GM12878 (cell line): ENCODE results near the gene YJU2. TPM values are rescaled to one million over a fixed set of nuclear protein-coding genes. Genes with fewer than 3 reads are reported as not detected.

Experiments
- ATAC-seq: fragments of 200-7000 bp; cut with Tn5 transposase; 3 replicates; pipeline ENCODE4 v1.9.1; 2020; ENCODE audit warnings: mild to moderate bottlenecking, moderate library complexity
- BruUV-seq: library from RNA; stranded (reverse); fragments of 400-500 nt; replicated peaks from 2 replicates; lab custom pipeline; 2021; lab: Mats Ljungman, UMichigan
- CTCF ChIA-PET: fragments of 300-600 bp; sonication (Branson Sonifier 250); formaldehyde crosslinking; extraction: SDS; loops from one replicate; lab custom pipeline; 2021; ENCODE audit warnings: inconsistent platforms; lab: Yijun Ruan, JAX
- POLR2A ChIA-PET: fragments of 350-600 bp; formaldehyde crosslinking; extraction: SDS; loops from one replicate; lab custom pipeline; 2021; ENCODE audit warnings: inconsistent platforms; lab: Charles Lee
- RAD21 ChIA-PET: fragments of 300-600 bp; sonication (Branson Sonifier 250); formaldehyde crosslinking; loops from one replicate; lab custom pipeline; 2023; ENCODE audit warnings: antibody characterized with exemption; ENCODE audit not compliant: unreplicated experiment; lab: Charles Lee
- SMC1A ChIA-PET: fragments of 300-600 bp; sonication (Branson Sonifier 250); formaldehyde crosslinking; loops from one replicate; lab custom pipeline; 2023; ENCODE audit not compliant: unreplicated experiment, uncharacterized antibody; lab: Charles Lee
- DNase-seq: peaks from one replicate; pipeline ENCODE4 v3.0.0-alpha.2; 2011; ENCODE audit warnings: low read depth, low spot score
- FAIRE-seq: peaks from 3 replicates; lab custom pipeline; 2011; peaks lifted over from hg19 to GRCh38; lab: Jason Lieb, UNC
- H2AFZ ChIP-seq: 2 replicates; pipeline ENCODE4 v1.6.0; 2011; ENCODE audit warnings: low read depth, low read length, control low read depth; ENCODE audit not compliant: control insufficient read depth
- H3K27ac ChIP-seq: 2 replicates; pipeline ENCODE4 v1.5.1; 2011; ENCODE audit warnings: control low read depth; ENCODE audit not compliant: control insufficient read depth, insufficient read depth
- H3K27me3 ChIP-seq, 2 experiments: replicated peaks in 1 of 2; 2 replicates each; pipeline versions ENCODE4 v1.6.0 to v1.6.1; 2011; ENCODE audit warnings: low read length in 1 of 2; ENCODE audit not compliant: control insufficient read depth in 2 of 2, insufficient read depth in 2 of 2
- H3K36me3 ChIP-seq, 2 experiments: 2 replicates each; pipeline ENCODE4 v1.5.1; 2011; ENCODE audit warnings: low read length in 1 of 2; ENCODE audit not compliant: control insufficient read depth in 2 of 2, insufficient read depth in 2 of 2
- H3K4me1 ChIP-seq: 2 replicates; pipeline ENCODE4 v1.6.1; 2011; ENCODE audit warnings: mild to moderate bottlenecking, low read length, moderate library complexity, mixed read lengths; ENCODE audit not compliant: control insufficient read depth, insufficient read depth
- H3K4me2 ChIP-seq: 2 replicates; pipeline ENCODE4 v1.6.0; 2011; ENCODE audit warnings: control low read depth; ENCODE audit not compliant: control insufficient read depth, insufficient read depth
- H3K4me3 ChIP-seq: fragments of 200-600 bp; sonication (generic); 2 replicates; pipeline ENCODE4 v1.5.1; 2016
- H3K79me2 ChIP-seq: 2 replicates; pipeline ENCODE4 v1.6.0; 2011; ENCODE audit warnings: low read length; ENCODE audit not compliant: control insufficient read depth, insufficient read depth
- H3K9ac ChIP-seq: 2 replicates; pipeline ENCODE4 v1.8.0; 2011; ENCODE audit warnings: low read length, control low read depth, mixed read lengths; ENCODE audit not compliant: control insufficient read depth, insufficient read depth
- H3K9me3 ChIP-seq: replicated peaks from 3 replicates; pipeline ENCODE4 v1.5.1; 2011; ENCODE audit warnings: mild to moderate bottlenecking, low read length; ENCODE audit not compliant: control insufficient read depth, insufficient read depth
- H4K20me1 ChIP-seq: 2 replicates; pipeline ENCODE4 v1.6.0; 2011; ENCODE audit not compliant: control insufficient read depth, insufficient read depth
- CBX3 ChIP-seq: fragments of 200-600 bp; sonication (generic); IDR thresholded peaks from 2 replicates; pipeline ENCODE4 v1.6.1; 2016; ENCODE audit warnings: low read depth, borderline replicate concordance
- CREB1 ChIP-seq: IDR thresholded peaks from 2 replicates; pipeline ENCODE4 v1.6.1; 2012; ENCODE audit warnings: low read depth, mild to moderate bottlenecking, inconsistent platforms
- CREM ChIP-seq: IDR thresholded peaks from 2 replicates; pipeline ENCODE4 v1.6.1; 2014; ENCODE audit warnings: antibody characterized with exemption, low read depth
- HDAC6 ChIP-seq: fragments of 200-600 bp; sonication (generic); IDR thresholded peaks from one replicate; pipeline ENCODE4 v1.8.0; 2017; ENCODE audit warnings: antibody characterized with exemption; ENCODE audit not compliant: unreplicated experiment
- NBN ChIP-seq: fragments of 450-650 bp; IDR thresholded peaks from 2 replicates; pipeline ENCODE4 v1.6.1; 2016
- NFIC ChIP-seq: IDR thresholded peaks from 2 replicates; pipeline ENCODE4 v1.6.1; 2012; ENCODE audit warnings: low read depth, mild to moderate bottlenecking, inconsistent platforms, low read length, moderate library complexity
- RAD21 ChIP-seq: IDR thresholded peaks from 2 replicates; pipeline ENCODE4 v1.6.1; 2011; ENCODE audit warnings: mild to moderate bottlenecking, low read depth, low read length, moderate library complexity; ENCODE audit not compliant: insufficient read depth
- RAD51 ChIP-seq: fragments of 450-650 bp; IDR thresholded peaks from 2 replicates; pipeline ENCODE4 v1.6.1; 2016; ENCODE audit warnings: moderate library complexity, mild to moderate bottlenecking, inconsistent platforms
- SP1 ChIP-seq: IDR thresholded peaks from one replicate; pipeline ENCODE4 v1.6.1; 2011; ENCODE audit warnings: low read depth, low read length
- YBX1 ChIP-seq: fragments of 450-650 bp; IDR thresholded peaks from 2 replicates; pipeline ENCODE4 v1.6.1; 2016; ENCODE audit warnings: antibody characterized with exemption
- ZNF217 ChIP-seq: fragments of 450-650 bp; IDR thresholded peaks from 2 replicates; pipeline ENCODE4 v1.6.1; 2017; ENCODE audit warnings: antibody characterized with exemption, mild to moderate bottlenecking
- WGBS: methylation state at CpG from one replicate; pipeline ENCODE4 v1.1.6; 2016; ENCODE audit warnings: low lambda C conversion rate; ENCODE audit not compliant: insufficient replicate concordance, insufficient coverage; ENCODE audit errors: missing lambda C conversion rate; 5-methylcytosine and 5-hydroxymethylcytosine counted together
- in situ Hi-C: fragments of 300-500 bp; cut with MboI; formaldehyde crosslinking; loops from 9 replicates; pipeline ENCODE4 v1.14.3; 2018; ENCODE audit warnings: mixed read lengths
- intact Hi-C: fragments of 100-400 bp; cut with micrococcal nuclease; formaldehyde crosslinking; loops from one replicate; pipeline ENCODE4 v1.14.2; 2022; ENCODE audit not compliant: unreplicated experiment
- polyA plus RNA-seq, 11 experiments: library from polyadenylated mRNA; depleted of rRNA in 4 of 11; unstranded in 6 of 11; stranded (reverse) in 5 of 11; fragments of >200 nt; fragmentation: Nextera tagmentation in 4 of 11; fragmentation: Illumina TruSeq in 1 of 11; extraction: Ambion mirVana in 4 of 11; extraction: Trizol in 1 of 11; gene quantifications; 1 replicate in 1 of 11; 2 replicates in 10 of 11; pipeline versions ENCODE4 v1.2.1 to v1.2.3, GENCODE V29; 2011 to 2016; ENCODE audit warnings: inconsistent platforms in 2 of 11, missing spikeins in 2 of 11, low read depth in 1 of 11
- total RNA-seq, 4 experiments: library from RNA; depleted of rRNA in 3 of 4; stranded (reverse); fragments of >200 nt in 3 of 4; fragmentation: Illumina TruSeq in 1 of 4; extraction: Trizol in 1 of 4; gene quantifications; 2 replicates each; pipeline versions ENCODE4 v1.2.1 to v1.2.3, GENCODE V29; 2013 to 2021
- TF ChIP-seq, protein P1 (sequence below): IDR thresholded peaks from 2 replicates; pipeline ENCODE4 v1.6.1; 2011; ENCODE audit warnings: borderline replicate concordance, low read depth, mild to moderate bottlenecking, moderate library complexity, low read length; ENCODE audit not compliant: insufficient read depth, poor library complexity, severe bottlenecking
- TF ChIP-seq, protein P2 (sequence below): IDR thresholded peaks from 2 replicates; pipeline ENCODE4 v1.6.1; 2011; ENCODE audit warnings: low read depth, low read length, improper control_type of control experiment, borderline replicate concordance
- TF ChIP-seq, protein P3 (sequence below): fragments of 450-650 bp; IDR thresholded peaks from 2 replicates; pipeline ENCODE4 v1.6.1; 2016; ENCODE audit warnings: mild to moderate bottlenecking
- TF ChIP-seq, protein P4 (sequence below): fragments of 450-650 bp; formaldehyde crosslinking; IDR thresholded peaks from 2 replicates; pipeline ENCODE4 v1.4.0; 2020; ENCODE audit warnings: mild to moderate bottlenecking, moderate library complexity

The YJU2 gene
- total and polyA plus RNA-seq, 10 of the 15 experiments (the other 5 are each of a cell fraction or from before 2014, with no cell fraction given) = 0.26 to 40.7 (median 23.8) TPM

DNA sequence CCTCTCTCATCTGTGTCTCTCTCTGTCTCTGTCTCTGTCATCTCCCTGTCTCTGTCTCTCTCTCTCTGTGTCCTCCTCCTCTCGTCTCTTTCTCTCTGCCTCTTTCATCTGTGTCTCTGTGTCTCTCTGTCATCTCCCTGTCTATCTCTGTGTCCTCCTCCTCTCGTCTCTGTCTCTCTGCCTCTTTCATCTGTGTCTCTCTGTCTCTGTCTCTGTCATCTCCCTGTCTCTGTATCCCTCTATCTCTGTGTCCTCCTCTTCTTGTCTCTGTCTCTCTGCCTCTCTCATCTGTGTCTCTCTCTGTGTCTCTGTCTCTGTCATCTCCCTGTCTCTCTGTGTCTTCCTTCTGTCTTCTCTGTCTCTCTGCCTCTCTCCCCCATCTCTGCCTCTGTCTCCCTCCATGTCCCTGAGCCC is 18.1 kb upstream of the YJU2 start:
- ChIA-PET CTCF (interaction anchor here (1.0 to 1.6 kb wide), 4 partner anchors 10 to 243 kb away, joined by 3 to 6 read pairs (median 5); no protein-coding TSS in a partner anchor), SMC1A (interaction anchor here (1.4 to 2.1 kb wide), 3 partner anchors 14 to 241 kb away, joined by 4 to 5 read pairs (median 5); no protein-coding TSS in a partner anchor), POLR2A (interaction anchor here (0.8 to 6.0 kb wide), 9 partner anchors 7 to 466 kb away, joined by 3 to 45 read pairs (median 7); partner anchors contain the start of gene ZBTB7A), RAD21 (interaction anchor here (1.5 kb wide), 1 partner anchor 16 kb away, joined by 3 read pairs; no protein-coding TSS in a partner anchor)
- FAIRE-seq = no peak
- H2AFZ ChIP-seq = peak overlapping the region; percentile 83
- H3K27ac ChIP-seq = peak overlapping the region; percentile 99
- TSS peak; percentile 87 for BruUV-seq
- H3K79me2 ChIP-seq = peaks cover 53% of the 10 kb centered on the region
- ATAC-seq = no peak
- no peaks in the 10 kb centered on the region; a peak in 1 of 4 replicates for H3K36me3 ChIP-seq
- in situ Hi-C loops (no loop called here), intact Hi-C loops (loop anchor here (2.0 kb wide), 2 partner anchors 14 to 18 kb away; partner anchors contain the start of gene YJU2)
- no peak for DNase-seq
- no peaks in the 10 kb centered on the region for H3K27me3 ChIP-seq
- no peaks in the 10 kb centered on the region for H4K20me1 ChIP-seq
- H3K4me1 ChIP-seq = peaks cover 24% of the 10 kb centered on the region
- H3K9me3 ChIP-seq = no peaks in the 10 kb centered on the region
- H3K4me2 ChIP-seq = peak overlapping the region; percentile 75
- H3K4me3 ChIP-seq = peak overlapping the region; percentile 93
- WGBS = 3% methylated on average over 2 of the region's 2 CpGs
- H3K9ac ChIP-seq = peak overlapping the region; percentile 95
- TF ChIP-seq CBX3 = no peak
- TF ChIP-seq HDAC6 = no peak
- peak; percentile 5; the same call in 1 of the 2 replicates for TF ChIP-seq RAD51
- TF ChIP-seq, protein P1, sequence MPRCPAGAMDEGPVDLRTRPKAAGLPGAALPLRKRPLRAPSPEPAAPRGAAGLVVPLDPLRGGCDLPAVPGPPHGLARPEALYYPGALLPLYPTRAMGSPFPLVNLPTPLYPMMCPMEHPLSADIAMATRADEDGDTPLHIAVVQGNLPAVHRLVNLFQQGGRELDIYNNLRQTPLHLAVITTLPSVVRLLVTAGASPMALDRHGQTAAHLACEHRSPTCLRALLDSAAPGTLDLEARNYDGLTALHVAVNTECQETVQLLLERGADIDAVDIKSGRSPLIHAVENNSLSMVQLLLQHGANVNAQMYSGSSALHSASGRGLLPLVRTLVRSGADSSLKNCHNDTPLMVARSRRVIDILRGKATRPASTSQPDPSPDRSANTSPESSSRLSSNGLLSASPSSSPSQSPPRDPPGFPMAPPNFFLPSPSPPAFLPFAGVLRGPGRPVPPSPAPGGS = no peak
- no peak for TF ChIP-seq CREM
- peak; percentile 98; the same call in 1 of the 2 replicates for TF ChIP-seq NBN
- TF ChIP-seq, protein P2, sequence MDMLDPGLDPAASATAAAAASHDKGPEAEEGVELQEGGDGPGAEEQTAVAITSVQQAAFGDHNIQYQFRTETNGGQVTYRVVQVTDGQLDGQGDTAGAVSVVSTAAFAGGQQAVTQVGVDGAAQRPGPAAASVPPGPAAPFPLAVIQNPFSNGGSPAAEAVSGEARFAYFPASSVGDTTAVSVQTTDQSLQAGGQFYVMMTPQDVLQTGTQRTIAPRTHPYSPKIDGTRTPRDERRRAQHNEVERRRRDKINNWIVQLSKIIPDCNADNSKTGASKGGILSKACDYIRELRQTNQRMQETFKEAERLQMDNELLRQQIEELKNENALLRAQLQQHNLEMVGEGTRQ = no peak
- TF ChIP-seq YBX1 = peak; percentile 52; the same call in 1 of the 2 replicates
- 0 out of 2 replicates have a peak, but pooled peaks have one; percentile 59 for TF ChIP-seq ZNF217
- TF ChIP-seq SP1 = no peak
- TF ChIP-seq, protein P3, sequence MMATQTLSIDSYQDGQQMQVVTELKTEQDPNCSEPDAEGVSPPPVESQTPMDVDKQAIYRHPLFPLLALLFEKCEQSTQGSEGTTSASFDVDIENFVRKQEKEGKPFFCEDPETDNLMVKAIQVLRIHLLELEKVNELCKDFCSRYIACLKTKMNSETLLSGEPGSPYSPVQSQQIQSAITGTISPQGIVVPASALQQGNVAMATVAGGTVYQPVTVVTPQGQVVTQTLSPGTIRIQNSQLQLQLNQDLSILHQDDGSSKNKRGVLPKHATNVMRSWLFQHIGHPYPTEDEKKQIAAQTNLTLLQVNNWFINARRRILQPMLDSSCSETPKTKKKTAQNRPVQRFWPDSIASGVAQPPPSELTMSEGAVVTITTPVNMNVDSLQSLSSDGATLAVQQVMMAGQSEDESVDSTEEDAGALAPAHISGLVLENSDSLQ = peak; percentile 40; the same call in 1 of the 2 replicates
- no peak for TF ChIP-seq RAD21
- TF ChIP-seq CREB1 = no peak
- TF ChIP-seq, protein P4, sequence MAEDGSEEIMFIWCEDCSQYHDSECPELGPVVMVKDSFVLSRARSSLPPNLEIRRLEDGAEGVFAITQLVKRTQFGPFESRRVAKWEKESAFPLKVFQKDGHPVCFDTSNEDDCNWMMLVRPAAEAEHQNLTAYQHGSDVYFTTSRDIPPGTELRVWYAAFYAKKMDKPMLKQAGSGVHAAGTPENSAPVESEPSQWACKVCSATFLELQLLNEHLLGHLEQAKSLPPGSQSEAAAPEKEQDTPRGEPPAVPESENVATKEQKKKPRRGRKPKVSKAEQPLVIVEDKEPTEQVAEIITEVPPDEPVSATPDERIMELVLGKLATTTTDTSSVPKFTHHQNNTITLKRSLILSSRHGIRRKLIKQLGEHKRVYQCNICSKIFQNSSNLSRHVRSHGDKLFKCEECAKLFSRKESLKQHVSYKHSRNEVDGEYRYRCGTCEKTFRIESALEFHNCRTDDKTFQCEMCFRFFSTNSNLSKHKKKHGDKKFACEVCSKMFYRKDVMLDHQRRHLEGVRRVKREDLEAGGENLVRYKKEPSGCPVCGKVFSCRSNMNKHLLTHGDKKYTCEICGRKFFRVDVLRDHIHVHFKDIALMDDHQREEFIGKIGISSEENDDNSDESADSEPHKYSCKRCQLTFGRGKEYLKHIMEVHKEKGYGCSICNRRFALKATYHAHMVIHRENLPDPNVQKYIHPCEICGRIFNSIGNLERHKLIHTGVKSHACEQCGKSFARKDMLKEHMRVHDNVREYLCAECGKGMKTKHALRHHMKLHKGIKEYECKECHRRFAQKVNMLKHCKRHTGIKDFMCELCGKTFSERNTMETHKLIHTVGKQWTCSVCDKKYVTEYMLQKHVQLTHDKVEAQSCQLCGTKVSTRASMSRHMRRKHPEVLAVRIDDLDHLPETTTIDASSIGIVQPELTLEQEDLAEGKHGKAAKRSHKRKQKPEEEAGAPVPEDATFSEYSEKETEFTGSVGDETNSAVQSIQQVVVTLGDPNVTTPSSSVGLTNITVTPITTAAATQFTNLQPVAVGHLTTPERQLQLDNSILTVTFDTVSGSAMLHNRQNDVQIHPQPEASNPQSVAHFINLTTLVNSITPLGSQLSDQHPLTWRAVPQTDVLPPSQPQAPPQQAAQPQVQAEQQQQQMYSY (CRISPR knock-in tag) = no peak
- TF ChIP-seq NFIC = no peak
